ENCODE data around the gene PARP8.

The PARP8 gene

GRCh38 chr5:50725800-50726474 lies 59.5 kb downstream of the PARP8 start:
- DNase-seq (ENCODE audit: low read depth in 2 of 2): no peak

- DNase-seq (ENCODE audit: low read depth in 2 of 2): no peak
Observed at GRCh38 chr5:50726475-50727148, 60.2 kb downstream of the PARP8 start.

DNA sequence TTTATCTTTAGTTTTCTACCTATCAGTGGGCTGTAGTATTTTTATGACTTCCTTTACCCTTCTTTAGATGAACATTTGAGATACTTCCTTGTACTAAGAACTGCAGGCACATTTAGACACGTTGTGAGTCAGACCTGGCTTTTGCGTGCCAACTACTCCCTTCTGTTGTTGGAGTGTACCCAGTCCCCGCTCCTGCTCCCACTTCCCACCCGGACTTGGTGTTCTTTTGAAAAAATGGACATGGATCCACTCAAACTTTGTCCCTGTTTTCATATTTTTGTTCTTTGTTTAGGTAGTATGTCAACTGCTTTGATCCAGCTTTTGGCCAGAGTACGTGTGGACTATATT lies 60.7 kb downstream of the PARP8 start:
- DNase-seq (ENCODE audit: low read depth in 2 of 2): no peak

GRCh38 chr5:50727845-50728244 lies 61.4 kb downstream of the PARP8 start:
- no peak for DNase-seq (ENCODE audit: low read depth in 2 of 2)

DNA sequence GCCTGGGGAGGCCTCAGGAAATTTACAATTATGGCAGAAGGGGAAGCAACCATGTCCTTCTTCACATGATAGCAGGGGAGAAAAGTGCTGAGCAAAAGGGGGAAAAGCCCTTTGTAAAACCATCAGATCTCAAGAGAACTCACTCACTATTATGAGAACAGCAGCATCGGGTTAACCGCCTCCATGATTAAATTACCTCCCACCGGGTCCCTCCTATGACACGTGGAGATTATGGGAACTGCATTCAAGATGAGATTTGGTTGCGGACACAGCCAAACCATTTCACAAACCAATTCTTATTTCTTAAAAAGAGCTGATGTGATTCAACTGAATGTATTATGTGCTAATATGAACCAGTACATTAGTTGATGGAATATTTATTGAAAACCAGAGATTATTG lies 63.9 kb downstream of the PARP8 start:
- no peak for DNase-seq (ENCODE audit: low read depth in 2 of 2)

GRCh38 chr5:50730841-50731240 lies 64.4 kb downstream of the PARP8 start:
- DNase-seq (ENCODE audit: low read depth in 2 of 2): no peak

- DNase-seq (ENCODE audit: low read depth in 2 of 2): no peak
Observed at GRCh38 chr5:50733741-50734140, 67.3 kb downstream of the PARP8 start.

DNA sequence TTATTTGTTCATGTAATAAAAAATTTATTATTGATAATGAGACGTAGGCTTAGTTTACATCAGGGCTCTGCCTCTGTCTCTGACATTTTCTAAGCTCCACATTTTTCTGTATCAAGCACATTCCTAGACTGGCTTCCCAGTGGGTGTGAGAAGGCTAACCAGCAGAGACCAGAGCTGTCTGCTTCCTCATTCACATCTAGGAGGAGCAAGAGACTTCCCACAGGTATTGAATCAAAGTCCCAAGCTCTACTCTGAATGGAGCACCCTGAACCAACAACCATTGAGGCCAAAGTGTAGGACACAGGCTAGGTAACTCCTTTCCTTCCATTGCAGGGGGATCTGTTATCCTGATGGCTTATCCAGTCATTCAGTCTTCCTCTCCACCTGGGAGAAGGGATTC lies 72.4 kb downstream of the PARP8 start:
- DNase-seq (ENCODE audit: low read depth in 2 of 2): no peak

GRCh38 chr5:50740832-50741231 lies 74.4 kb downstream of the PARP8 start:
- no peak for DNase-seq (ENCODE audit: low read depth in 2 of 2)

DNA sequence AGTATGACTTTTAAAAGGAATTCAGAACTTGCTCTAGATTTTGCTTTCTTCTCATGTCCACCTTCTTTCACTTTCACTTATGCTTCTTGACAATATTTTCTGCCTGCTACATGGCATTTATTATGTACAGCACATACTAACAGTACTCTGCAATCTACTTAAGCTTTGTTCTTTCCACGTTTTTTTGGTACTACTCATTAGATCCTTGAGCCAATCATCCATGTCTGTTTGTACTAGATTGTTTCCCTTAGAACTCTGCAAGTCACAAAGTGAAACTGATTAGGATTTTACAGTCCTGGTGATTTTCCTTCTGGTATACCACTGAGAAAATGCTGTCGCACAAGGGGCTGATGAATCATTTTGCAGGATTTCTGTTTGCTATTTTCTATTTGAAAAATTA lies 78.3 kb downstream of the PARP8 start:
- no peak for DNase-seq (ENCODE audit: low read depth in 2 of 2)

DNA sequence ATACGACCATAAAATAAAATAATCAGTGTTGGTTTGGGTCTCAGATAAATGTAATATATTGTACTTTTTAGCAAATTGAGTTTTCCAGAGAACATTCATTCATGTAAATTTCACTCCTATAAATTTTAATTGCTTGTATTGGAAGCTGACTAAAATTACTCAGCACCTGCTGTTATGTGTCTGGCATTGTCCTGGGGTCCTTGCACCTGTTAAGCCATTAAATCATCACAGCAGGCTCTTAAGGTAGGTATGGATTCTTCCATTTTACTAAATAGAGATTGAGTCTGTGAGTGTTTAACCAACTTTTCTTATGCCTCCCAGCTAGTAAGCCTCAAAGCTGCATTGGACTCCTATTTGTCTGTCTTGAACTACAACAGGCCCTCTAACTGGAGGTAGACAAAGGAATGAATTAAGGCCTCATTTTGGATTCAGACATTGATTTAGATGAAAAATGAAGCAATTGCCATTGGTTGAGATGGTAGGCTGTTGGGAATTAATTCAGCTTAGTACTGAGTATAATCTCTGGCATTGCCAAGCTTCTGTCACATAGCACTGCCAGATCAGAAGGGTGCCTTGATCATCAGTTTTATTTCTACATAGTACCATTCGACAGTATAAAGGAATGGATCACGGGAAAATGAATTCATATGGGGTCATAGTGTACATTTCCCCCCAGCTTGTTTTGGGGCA lies 78.9 kb downstream of the PARP8 start:
- DNase-seq (ENCODE audit: low read depth in 2 of 2): no peak

- DNase-seq (ENCODE audit: low read depth in 2 of 2): no peak
Observed at GRCh38 chr5:50749181-50749580, 82.7 kb downstream of the PARP8 start.

- DNase-seq (ENCODE audit: low read depth in 2 of 2): no peak
Observed at GRCh38 chr5:50749873-50750272, 83.4 kb downstream of the PARP8 start.

DNA sequence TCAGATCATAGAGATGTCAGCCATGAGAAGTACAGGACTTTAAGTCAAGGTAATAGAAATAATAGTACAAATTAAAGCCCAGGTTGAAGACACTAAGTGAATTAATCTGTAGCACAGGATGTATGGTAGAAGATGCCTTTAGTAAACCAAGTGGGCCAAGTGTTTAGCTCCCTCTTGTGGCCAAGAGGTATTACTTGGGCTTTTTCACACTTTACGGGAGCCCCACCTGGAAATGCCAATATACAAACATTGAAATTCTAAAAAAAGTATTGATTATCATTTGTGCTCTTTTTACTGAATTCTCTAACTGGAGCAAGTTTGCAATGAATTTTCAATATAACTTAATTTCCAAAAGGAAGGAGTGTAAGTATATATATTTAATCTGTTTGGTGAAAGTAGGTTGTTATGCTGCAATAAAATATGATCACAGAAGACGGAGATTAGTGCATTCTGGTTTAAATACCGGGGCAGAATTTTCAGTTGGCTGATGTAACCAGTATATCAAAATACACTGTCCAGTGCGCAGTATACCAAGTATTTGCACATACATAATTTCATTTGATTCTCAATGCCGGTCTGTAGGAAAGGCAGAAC lies 84.7 kb downstream of the PARP8 start:
- no peak for DNase-seq (ENCODE audit: low read depth in 2 of 2)

DNA sequence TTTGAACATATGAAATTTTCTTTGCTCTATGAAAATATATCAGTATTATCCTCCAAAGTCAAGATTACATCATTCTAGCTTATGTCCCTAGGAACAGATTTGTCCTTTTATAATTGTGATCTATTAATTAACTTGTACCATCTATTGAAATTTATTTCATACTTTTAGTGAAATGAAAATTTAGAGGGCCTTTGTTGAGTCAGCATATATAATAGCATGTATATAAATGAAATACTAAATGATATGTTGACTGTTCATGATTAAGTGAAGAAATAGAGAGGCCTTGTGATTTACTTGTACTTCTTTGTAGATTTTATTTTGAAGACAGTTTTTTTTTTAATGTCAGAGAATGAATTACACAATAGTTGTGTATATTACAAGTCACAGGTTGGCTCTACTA lies 86.4 kb downstream of the PARP8 start:
- no peak for DNase-seq (ENCODE audit: low read depth in 2 of 2)

DNA sequence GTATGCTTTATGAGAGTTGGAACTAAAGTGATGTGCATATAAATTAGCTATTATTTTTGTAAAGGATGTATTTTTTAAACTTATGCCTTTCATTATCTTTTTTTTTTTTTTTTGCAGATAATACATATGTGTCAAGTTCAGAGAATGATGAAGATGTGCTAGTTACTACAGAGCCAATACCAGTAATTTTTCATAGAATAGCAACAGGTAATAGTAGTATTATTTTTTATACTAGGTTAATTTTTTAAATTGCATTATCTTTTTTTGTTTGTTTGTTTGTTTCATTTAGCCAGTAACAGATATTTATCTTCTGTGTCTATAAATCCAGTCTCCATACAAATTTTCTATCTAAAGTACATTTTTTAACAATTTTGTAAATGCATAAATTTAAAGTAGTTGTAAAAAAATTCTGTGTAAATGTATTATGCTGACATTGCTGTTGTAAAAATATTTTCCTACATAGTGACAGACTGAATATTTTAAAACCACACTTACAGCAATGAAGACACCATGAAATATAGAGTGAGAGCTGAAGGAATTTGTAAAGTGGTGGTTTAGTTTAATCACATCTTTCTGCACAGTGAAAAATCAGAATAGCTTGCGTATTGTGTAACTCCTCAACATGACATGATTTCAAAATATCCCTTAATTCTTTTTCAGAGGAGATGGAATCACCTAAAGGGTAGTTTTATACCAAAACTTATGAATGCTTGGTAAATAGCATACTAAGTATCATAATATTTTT lies 93.3 kb downstream of the PARP8 start:
- DNase-seq (ENCODE audit: low read depth in 2 of 2): no peak

- no peak for DNase-seq (ENCODE audit: low read depth in 2 of 2)
Observed at GRCh38 chr5:50763351-50763750, 96.9 kb downstream of the PARP8 start.

DNA sequence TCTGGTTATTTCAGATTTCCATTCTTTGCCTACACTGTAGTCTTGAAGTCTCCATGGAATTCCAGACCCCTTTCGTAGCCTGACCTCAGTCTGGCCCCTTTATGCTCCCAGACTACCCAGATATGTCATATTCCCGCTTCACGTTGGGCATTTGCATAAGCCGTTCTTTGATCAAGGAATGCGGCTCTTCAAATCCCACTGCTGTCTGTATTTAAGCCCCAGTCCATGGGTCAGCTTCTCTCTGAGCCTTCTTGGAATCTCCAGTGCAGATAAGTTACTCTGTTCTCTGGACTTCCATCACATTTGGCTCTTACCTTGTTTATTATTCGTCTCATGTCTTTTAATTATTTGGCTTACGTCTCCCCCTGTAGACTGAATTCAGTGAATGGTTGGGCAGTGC lies 97.4 kb downstream of the PARP8 start:
- DNase-seq (ENCODE audit: low read depth in 2 of 2): no peak

DNA sequence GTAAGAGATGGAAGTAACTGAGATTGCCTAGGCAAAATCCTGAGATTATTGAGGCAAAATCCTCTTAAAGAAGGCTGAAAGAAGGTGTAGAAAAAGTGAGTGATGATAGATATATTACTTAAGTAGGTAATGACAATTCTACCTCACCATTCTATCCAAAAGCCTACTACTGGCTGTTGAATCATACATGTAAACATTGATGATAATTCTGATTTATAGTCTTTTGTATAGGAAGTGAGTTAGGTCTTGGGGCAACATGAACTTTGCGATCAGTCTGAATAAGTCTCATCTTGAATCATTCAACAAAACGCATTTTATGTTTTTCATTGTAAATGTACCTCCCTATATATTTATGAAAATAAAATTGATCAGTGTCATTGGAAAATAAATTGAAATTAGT lies 99.6 kb downstream of the PARP8 start:
- DNase-seq (ENCODE audit: low read depth in 2 of 2): no peak

DNA sequence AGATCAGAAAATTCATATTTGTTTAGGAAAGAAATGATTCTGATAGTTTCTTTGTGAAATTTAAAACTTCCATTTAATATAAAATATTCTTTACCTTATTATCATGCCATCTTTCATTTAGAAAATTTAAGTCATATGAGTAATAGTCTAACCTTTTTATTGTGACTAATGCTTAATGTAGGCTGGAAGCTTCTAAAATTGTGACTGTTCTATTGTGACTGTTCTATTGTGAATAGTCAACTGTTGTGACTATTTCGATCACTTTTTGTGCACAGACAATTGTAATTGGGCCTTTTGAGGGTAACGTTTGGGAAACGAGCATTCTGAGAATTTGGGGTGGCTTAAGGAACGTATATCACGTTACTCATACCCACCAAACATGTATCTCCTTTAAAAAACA lies 100.0 kb downstream of the PARP8 start:
- no peak for DNase-seq (ENCODE audit: low read depth in 2 of 2)

DNA sequence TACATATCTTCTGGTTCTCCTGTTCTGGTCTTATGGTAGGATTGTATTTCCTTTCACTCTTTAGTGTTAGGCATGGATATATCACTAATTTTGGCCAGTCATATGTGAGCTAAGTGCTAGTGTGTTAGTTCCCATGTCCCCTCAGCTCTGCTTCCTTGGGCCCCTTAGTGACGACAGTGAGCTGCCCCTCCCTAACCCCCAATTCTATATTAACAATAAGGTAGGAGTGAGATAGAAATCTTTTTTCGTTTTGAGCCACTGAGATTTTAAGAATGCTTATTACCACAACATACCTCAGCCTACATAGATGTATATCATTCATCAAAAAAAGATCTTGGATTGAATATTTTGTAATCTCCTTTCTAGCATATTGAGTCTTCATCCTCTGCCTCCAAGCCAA lies 100.5 kb downstream of the PARP8 start:
- no peak for DNase-seq (ENCODE audit: low read depth in 2 of 2)

- no peak for DNase-seq (ENCODE audit: low read depth in 2 of 2)
Observed at GRCh38 chr5:50767588-50767987, 101.2 kb downstream of the PARP8 start.

Data from stimulated activated CD8-positive, alpha-beta memory T cell treated with anti-CD3 and anti-CD28 coated beads, Interleukin-15, amount 100 ng/mL, for 48 hours (primary cell).